HG03066 (cell line): ENCODE measurements around the gene FGFR4.
A peak's percentile ranks its signal among the peaks of the same experiment; 100 is the strongest.

ENCODE experiments used
- ATAC-seq: cut with Tn5 transposase; IDR thresholded peaks from one replicate; pipeline ENCODE4 v1.9.1; 2021; ENCODE audit warnings: low read depth; ENCODE audit not compliant: unreplicated experiment

Gene FGFR4

DNA sequence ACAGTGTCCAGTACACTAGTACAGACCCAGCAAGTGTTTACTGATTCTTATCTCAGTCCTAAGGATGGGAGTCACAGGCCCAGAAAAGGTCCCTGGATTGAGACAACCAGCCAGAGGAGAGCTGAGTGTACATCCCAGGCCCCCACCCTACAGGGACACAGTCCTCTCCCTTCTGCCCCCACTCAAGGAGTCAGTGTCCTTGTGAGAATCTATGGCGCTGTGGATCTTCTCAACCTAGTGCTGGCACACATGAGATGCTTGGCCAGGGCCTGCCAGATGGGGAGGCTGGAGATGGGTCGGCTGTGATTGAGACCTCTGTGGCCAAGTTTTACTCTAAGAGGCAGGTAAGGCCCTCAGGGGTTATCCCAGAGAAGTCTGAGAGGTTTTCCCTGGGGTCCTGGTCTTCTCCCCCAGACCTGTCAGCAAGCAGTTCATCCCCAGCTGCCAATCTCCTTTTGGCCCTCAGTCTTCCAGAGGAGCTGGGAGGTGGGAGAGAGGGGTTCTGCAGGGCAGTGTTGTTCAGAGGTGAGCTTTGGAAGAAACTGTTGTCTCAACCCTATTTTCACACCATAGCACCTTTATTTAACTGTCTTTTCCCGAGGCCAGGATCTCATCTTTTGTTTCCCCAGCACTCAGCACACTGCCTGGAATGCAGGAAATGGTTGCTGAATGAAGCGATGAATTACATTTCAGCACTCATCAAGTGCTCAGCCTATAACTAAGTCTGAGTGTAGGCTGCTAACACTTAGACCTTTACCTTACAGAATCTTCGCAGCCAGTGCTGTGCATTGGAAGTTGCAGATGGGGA is 43.7 kb downstream of the FGFR4 start:
- ATAC-seq = no peak

DNA sequence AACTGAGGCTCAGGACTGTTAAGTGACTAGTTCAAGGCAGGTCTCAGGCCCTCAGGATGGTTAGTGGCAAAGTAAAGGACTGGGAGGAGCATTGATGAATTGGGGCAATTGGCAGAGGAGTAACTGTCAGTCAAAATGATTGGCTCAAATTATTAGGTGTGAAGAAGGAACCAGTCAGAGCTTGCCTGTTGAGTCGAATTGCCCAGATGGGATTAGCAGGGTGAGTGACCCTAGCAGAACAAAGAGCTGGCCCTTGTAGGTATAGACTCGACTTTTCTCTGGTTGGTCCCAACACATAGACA is 44.3 kb downstream of the FGFR4 start:
- ATAC-seq = no peak

DNA sequence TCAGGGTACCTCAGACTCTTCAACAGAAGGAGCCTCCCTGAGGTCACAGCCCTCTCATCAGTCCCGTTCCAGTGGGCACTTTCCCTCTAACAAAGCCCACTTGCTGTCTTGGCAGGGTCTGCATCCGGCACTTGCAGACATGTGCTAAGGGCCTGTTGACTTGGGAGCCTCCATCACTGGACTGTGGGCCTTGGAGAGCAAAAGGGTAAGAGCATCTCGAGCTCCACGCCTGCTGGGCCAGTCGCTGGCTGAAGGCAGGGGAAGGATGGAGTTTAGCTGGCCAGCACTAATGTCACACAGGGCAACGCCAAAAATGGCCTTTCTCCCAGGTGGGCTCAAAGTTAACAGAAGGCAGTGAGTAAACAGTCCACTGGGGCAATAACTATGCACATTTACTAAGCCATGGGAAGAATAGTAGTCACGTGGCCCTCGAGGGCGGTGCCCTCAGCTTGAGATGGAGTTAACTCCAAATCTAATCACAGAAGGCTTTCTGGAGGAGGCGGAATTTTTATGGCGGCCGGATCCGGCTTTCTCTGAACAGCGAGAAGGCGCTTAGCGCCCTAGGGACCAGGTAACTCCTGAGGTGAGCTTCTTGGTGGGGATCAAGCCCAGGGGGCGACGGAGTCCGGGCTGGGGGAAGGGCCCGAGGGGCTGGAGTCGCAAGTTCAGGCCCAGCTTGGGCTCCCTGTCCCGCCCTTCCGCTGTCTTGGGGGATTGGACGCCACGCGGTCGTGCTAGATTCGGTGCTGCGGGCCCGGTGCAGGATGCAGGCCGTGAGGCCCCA is 44.8 kb downstream of the FGFR4 start:
- ATAC-seq = no peak

DNA sequence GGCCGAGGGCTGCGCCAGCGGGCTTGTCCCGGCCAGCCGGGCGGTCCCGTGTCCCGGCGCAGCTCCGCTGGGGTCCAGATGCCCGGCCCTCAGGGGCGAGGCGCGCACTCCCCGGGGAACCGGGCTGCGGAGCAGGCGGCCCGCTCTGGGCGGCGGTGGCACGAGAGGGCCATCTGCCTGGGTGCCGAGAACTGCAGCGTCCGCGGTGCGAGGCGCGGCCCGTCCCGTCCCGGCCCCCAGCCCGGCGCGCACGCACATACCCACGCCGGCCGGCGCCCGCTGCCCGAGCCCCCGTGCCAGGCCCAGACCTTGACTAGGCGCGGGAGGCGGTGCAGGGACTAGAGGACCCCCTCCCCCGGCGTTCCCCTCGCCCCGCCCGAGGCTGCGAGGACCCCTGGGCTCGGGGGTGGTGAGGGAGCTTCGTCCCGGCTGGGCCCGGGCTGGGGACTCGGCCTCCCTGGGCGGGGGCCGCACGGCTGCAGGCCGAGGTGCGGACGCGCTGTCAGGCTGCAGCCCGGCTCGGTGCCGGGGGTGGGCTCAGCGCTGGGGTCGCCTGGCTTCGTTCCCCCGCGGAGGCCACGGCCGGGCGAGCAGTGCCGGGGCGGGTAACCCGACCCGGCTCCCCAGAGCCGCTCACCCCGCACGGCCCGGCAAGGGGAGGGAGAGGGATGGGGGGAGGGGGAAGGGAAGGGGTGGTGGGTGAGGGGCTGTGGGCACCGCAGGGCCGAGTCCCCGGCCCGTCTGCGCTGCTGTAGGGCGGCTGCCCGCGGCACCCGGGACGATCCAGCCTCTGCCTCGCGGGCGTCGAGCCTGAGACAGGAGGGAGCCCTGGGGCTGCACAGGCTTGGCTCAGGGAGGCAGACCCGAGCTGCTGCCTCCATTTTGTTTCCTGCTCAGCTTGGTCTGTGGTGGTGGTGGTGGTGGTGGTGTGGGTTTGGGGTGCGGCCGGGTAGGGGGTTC is 45.7 kb downstream of the FGFR4 start:
- ATAC-seq = peak; percentile 14

DNA sequence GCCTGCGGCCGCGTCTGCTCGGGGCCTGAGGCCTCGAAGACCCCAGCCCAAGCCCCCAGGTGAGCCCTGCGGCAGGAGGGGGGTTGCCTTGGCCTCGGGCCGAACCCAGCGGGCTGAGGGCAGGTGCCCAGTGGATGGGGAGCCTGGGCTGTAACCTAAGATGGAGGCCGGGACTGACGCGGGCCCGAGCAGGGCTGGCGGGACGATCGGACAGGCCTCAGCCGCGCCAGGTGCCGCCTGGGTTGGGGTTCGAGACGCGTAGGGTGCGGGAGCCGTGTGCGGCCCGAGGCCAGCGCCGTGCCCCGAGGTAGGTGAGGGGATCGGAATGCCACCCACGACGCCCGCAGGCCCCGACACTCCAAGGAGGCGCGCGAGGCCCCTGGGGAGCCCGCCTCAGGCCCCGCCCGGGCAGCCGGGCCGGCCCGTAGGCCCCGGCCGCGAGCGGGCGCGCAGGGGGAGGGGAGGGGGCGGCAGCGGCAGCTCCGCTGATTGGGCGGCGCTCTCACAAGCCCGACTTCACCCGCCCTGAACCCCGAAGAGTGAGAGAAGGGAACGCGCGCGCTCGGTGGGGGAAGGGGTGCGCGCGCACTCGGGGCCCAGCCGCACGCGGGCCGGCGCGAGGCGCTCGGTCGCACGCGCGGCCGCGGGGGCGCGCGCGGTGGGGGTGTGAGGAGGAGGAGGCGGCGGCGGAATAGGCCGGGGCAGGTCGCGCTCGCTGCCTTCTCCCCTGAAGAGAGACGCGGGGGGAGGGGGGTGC is 46.6 kb downstream of the FGFR4 start, which contains the start of gene NSD1:
Gene NSD1, plus strand, starts transcription at position 678 of the 757 bp plus-strand sequence. CDS start 1,331 bp downstream, outside the sequence.
- peak; percentile 53 for ATAC-seq

DNA sequence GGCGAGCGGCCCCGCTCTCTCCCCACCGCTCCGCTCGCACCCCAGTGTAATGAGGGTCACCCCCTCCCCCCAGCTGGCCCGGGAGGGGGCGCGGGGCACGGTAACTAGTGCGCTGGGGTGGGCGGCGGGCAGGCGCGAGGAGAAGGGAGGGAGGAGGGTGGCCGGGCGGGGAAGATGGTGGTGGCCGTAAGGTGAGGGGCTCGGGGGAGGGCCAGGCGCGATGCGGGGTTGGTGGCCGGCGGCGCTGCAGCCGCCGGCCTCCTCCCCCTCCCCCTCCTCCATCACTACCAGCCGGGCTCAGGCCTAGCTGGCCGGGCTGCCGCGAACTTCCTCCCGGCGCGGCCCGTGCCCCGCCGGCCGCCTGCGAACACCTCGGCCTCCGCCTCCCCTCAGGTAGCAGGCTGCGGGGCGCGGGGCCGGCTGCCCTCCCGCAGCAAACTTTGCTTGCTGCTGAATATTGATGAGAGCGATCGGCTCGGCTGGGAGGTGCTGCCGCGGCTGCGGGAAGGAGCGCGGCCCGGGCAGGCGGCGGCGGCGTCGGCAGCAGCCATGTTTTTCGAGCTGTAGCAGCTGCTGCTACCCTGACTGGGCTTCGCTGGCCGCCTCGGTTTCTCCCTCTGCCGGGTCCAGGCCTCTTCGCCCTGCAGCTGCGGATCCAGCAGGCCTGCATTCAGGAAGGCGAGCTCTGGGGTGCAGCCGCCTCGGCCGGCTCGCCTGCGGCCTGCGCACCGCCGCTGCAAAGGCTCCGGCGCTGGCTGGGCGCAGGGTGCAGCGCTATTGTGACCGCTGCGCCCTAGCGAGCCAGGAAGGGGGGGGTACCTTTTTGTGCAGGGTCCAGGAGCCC is 47.4 kb downstream of the FGFR4 start:
- ATAC-seq = peak; percentile 25

DNA sequence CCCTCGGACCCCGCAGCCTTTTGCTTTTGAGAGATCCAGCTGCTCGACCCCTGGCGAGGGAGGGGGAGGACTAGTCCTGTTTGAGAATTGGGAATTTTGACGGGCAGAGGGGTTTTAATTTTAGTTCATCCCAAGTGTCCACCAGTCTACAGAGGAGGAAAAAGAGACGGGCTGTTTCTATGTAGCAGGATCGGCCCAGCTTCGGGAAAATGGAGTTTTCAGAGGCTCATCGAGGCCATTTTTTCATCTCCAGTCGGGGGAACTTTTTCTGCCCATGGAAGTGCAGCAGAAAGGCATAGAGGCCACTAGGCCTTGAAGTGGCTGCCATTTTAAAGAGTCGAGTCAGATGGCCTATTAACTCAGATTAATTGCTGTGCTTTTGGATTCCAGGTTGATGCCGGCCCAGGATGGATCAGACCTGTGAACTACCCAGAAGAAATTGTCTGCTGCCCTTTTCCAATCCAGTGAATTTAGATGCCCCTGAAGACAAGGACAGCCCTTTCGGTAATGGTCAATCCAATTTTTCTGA is 48.0 kb downstream of the FGFR4 start:
- ATAC-seq = no peak

DNA sequence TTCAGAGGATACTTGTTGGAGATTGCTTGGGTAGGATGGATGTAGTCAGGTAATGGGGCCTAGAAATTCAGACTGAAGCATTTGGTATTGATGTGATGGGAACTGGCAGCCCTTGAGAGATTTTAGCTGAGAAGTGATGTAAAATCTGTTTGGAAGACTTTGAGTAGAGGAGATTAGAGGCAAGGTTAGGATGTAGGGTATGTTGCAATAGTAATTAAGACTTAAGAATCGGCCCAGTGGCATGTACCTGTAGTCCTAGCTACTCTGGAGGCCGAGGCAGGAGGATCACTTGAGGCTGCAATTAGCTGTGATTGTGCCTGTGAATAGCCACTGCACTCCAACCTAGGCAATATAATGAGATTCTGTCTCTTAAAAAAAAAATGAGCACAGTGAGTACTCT is 53.6 kb downstream of the FGFR4 start:
- ATAC-seq = no peak

DNA sequence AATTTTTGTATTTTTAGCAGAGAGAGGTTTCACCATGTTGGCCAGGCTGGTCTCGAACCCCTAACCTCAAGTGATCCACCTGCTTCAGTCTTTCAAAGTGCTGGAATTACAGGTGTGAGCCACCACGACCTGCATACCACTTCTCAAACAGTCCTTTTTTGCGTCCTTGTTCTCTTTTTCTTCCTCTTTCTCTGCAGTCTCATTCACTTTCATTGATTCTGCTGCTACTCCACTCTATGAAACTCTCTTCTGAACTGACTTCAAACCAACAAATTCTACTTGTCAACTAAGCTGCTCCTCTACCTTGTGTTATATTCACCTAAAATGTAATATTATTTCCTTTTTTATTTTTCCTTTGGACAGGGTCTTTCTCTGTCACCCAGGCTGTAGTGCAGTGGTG is 54.8 kb downstream of the FGFR4 start:
- ATAC-seq = no peak

DNA sequence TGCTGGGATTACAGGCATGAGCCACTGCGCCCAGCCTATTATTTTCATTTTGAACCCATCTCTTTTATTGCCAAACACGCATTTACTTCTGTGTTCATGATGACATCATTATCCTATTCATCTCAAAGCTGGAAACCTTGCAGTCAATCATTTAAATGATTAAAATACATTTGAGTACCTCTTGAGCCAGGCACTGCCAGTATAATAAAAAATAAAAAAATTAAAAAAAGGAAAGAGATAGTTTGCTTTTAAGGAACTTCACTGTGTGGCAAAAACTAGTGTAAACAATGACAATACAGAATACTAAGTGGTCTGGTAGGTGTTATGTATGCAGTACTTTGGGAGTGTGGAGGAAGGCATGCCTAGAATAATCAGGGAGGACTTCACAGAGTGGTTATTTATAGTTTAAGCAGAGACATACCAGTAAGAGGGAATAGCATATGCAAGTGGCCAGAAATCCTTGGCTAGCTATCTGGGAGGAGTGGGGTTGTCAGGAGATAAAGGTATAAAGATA is 55.4 kb downstream of the FGFR4 start:
- no peak for ATAC-seq

DNA sequence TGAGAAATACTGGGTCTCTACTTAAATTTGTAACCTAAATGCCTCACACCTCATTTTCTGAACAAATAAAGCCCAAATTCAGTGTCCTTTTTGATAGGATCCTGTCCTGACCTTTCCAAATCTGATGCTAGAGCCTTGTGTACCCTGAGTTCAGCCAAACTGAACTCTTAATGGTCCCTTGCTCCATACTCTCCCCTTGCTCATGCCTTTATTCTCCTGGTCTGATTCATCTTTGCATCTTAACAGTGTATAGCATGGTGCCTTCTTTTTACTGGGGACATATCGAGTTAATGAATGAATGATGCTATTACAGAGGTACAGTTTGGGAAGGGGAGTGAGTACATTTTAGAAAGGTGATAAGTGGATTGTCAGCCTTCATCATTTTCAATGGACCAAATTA is 56.1 kb downstream of the FGFR4 start:
- ATAC-seq = no peak

DNA sequence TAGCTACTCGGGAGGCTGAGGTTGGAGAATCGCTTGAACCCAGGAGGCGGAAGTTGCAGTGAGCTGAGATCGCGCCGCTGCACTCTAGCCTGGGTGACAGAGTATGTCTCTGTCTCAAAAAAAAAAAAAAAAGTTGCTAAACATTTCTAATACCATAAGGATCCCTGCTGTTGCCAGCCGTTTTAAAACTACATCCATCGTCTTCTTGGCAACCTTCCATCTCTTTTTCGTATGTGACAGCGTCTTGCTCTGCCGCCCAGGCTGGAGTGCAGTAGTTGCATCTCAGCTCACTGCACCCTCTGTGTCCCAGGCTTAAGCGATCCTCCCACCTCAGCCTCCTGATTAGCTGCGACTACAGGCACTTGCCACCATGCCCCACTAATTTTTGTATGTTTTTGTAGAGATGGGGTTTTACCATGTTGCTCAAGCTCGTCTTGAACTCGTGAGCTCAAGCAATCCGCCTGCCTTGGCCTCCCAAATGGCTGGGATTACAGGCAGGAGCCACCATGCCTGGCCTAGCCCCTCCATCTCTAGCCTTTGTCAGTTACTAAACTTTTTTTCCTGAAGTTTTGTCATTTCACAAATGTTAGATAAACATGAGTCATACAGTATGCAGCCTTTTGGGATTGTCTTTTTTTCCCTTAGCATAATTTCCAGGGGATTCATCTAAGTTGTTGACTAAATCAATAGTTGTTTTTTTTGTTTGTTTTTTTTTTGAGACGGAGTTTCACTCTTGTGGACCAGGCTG is 60.4 kb downstream of the FGFR4 start:
- ATAC-seq = no peak
